ENCODE results near the gene INPP5F. TPM values are rescaled to one million over a fixed set of nuclear protein-coding genes. Genes with fewer than 3 reads are reported as not detected.

The INPP5F gene
- total and polyA plus RNA-seq, 2 donors (not counting 1 experiment from before 2014, with no cell fraction given), result 11.2 to 37.5 TPM

- DNase-seq (no peak), ATAC-seq (ENCODE audit: low read depth) (no peak)
- Histone ChIP-seq H3K9me3 (ENCODE audit: control extremely low read depth in 1 of 3, control insufficient read depth in 2 of 3, insufficient read depth in 1 of 3, low read length in 2 of 3) (peaks cover 1 to 8% (median 3%) of the 10 kb centered on the region in 3 donors), H2AFZ (ENCODE audit: insufficient read depth, low read depth, low read length, poor library complexity, severe bottlenecking) (no peak overlapping the region), H4K20me1 (ENCODE audit: control insufficient read depth, insufficient read depth, low read length, poor library complexity, severe bottlenecking) (peaks cover 35% of the 10 kb centered on the region), H3K27me3 (replicated peaks in 1 of 4; ENCODE audit: control extremely low read depth in 1 of 4, control insufficient read depth in 3 of 4, insufficient read depth in 4 of 4, low read length in 3 of 4) (no peaks in the 10 kb centered on the region), H3K4me1 (ENCODE audit: control insufficient read depth in 2 of 2, insufficient read depth in 2 of 2, low read length in 2 of 2) (peaks cover 3 to 7% of the 10 kb centered on the region in 2 donors), H3K36me3 (replicated peaks in 1 of 2; ENCODE audit: control extremely low read depth in 1 of 2, control insufficient read depth in 1 of 2, extremely low read depth in 1 of 2, insufficient read depth in 2 of 2, low read length in 1 of 2) (peaks cover 1 to 21% of the 10 kb centered on the region in 2 experiments), H3K4me3 (ENCODE audit: control extremely low read depth in 1 of 5, extremely low read depth in 1 of 5, insufficient read depth in 1 of 5, low read depth in 2 of 5, low read length in 4 of 5) (no peak overlapping the region), H3K79me2 (ENCODE audit: control insufficient read depth, insufficient read depth, low read length) (peaks cover 75% of the 10 kb centered on the region), H3K27ac (ENCODE audit: low read length in 2 of 2) (peak overlapping the region in 1 of 2 donors; percentile 4), H3K9ac (ENCODE audit: low read length) (no peak overlapping the region), H3K4me2 (replicated peaks; ENCODE audit: low read depth, low read length, poor library complexity, severe bottlenecking) (no peak overlapping the region)
- CTCF ChIA-PET, result interaction anchor here (1.9 to 7.4 kb wide), 8 partner anchors 11 to 661 kb away, joined by 4 to 153 read pairs (median 18); partner anchors contain the start of genes INPP5F and MCMBP
- intact Hi-C loops (cut with micrococcal nuclease), result no loop called here
- Mint-ChIP-seq H3K4me1 (peaks cover 27% of the 10 kb centered on the region), H3K4me3 (no peak overlapping the region), H3K9me3 (ENCODE audit: insufficient read depth) (peaks cover 3% of the 10 kb centered on the region), H3K27me3 (no peaks in the 10 kb centered on the region), H3K27ac (no peak overlapping the region)
- WGBS (ENCODE audit: insufficient coverage), result no CpG with 5 or more reads among the region's 7 CpGs
- POLR2A ChIA-PET, result no interaction called here
- TF ChIP-seq CTCF (IDR thresholded peaks at IDR 0.05) (no peak), EZH2 (IDR thresholded peaks at IDR 0.05; ENCODE audit: borderline replicate concordance, insufficient read depth, low read depth, low read length, poor library complexity, severe bottlenecking) (no peak)
Observed at GRCh38 chr10:119860866-119861607, 135.2 kb downstream of the INPP5F start.

GRCh38 chr10:119862524-119862923, 136.7 kb downstream of the INPP5F start:
- peaks cover 3% of the 10 kb centered on the region for H3K9me3 Mint-ChIP-seq (ENCODE audit: insufficient read depth)
- Histone ChIP-seq H2AFZ (ENCODE audit: insufficient read depth, low read depth, low read length, poor library complexity, severe bottlenecking) (no peak overlapping the region), H3K79me2 (ENCODE audit: control insufficient read depth, insufficient read depth, low read length) (peaks cover 85% of the 10 kb centered on the region), H3K27me3 (replicated peaks in 1 of 4; ENCODE audit: control extremely low read depth in 1 of 4, control insufficient read depth in 3 of 4, insufficient read depth in 4 of 4, low read length in 3 of 4) (no peaks in the 10 kb centered on the region), H3K4me3 (ENCODE audit: control extremely low read depth in 1 of 5, extremely low read depth in 1 of 5, insufficient read depth in 1 of 5, low read depth in 2 of 5, low read length in 4 of 5) (no peak overlapping the region), H3K36me3 (replicated peaks in 1 of 2; ENCODE audit: control extremely low read depth in 1 of 2, control insufficient read depth in 1 of 2, extremely low read depth in 1 of 2, insufficient read depth in 2 of 2, low read length in 1 of 2) (peaks cover 1 to 15% of the 10 kb centered on the region in 2 experiments), H4K20me1 (ENCODE audit: control insufficient read depth, insufficient read depth, low read length, poor library complexity, severe bottlenecking) (peaks cover 46% of the 10 kb centered on the region), H3K9me3 (ENCODE audit: control extremely low read depth in 1 of 3, control insufficient read depth in 2 of 3, insufficient read depth in 1 of 3, low read length in 2 of 3) (peaks cover 1 to 8% (median 3%) of the 10 kb centered on the region in 3 donors), H3K4me1 (ENCODE audit: control insufficient read depth in 2 of 2, insufficient read depth in 2 of 2, low read length in 2 of 2) (peaks cover 3 to 9% of the 10 kb centered on the region in 2 donors), H3K9ac (ENCODE audit: low read length) (no peak overlapping the region), H3K27ac (ENCODE audit: low read length in 2 of 2) (no peak overlapping the region), H3K4me2 (replicated peaks; ENCODE audit: low read depth, low read length, poor library complexity, severe bottlenecking) (no peak overlapping the region)
- H3K27me3 Mint-ChIP-seq, result no peaks in the 10 kb centered on the region
- ATAC-seq (ENCODE audit: low read depth) (no peak), DNase-seq (no peak)
- intact Hi-C loops (cut with micrococcal nuclease), result no loop called here
- POLR2A ChIA-PET, result interaction anchor here (1.2 kb wide), 1 partner anchor 11 kb away, joined by 4 read pairs; no protein-coding TSS in a partner anchor
- no CpG with 5 or more reads among the region's 1 CpG for WGBS (ENCODE audit: insufficient coverage)
- no peak for TF ChIP-seq EZH2 (IDR thresholded peaks at IDR 0.05; ENCODE audit: borderline replicate concordance, insufficient read depth, low read depth, low read length, poor library complexity, severe bottlenecking)
- TF ChIP-seq CTCF (IDR thresholded peaks at IDR 0.05), result no peak
- H3K4me3 Mint-ChIP-seq, result no peak overlapping the region
- no peak overlapping the region for H3K27ac Mint-ChIP-seq
- H3K4me1 Mint-ChIP-seq, result peaks cover 31% of the 10 kb centered on the region
- CTCF ChIA-PET, result interaction anchor here (0.6 to 7.4 kb wide), 5 partner anchors 8 to 687 kb away, joined by 3 to 153 read pairs (median 11); partner anchors contain the start of gene MCMBP

Data from B cell (primary cell).